Adipose tissue (tissue), 3 donors: Measurements from ENCODE around the gene ARHGAP12. TPM values are rescaled to one million over a fixed set of nuclear protein-coding genes. Genes with fewer than 3 reads are reported as not detected.
A peak's percentile ranks its signal among the peaks of the same experiment; 100 is the strongest.

Experiments
- H3K27ac ChIP-seq: one replicate; pipeline ENCODE4 v1.5.1; 2013; ENCODE audit warnings: low read depth, low read length
- WGBS, 3 donors: extraction: QIAGEN DNeasy Blood & Tissue Kit; methylation state at CpG; one replicate each; pipeline ENCODE4 v1.1.7; 2013; 5-methylcytosine and 5-hydroxymethylcytosine counted together
- polyA plus RNA-seq, 3 donors: library from polyadenylated mRNA; stranded (reverse); fragments of 200-250 nt; gene quantifications; one replicate each; pipeline ENCODE4 v1.2.3, GENCODE V29; 2013
- donor health status: healthy with polysubstance abuse.
- donor health status: Bipolar disorder and iron deficiency.
- donor health status: healthy.

ARHGAP12 gene
- polyA plus RNA-seq, 3 donors = 7.8 to 25.8 (median 9.2) TPM

- H3K27ac ChIP-seq = no peak overlapping the region
- WGBS, 3 donors = 5 to 10% (median 9%) methylated on average over 11 of the region's 11 CpGs
Observed at GRCh38 chr10:31930023-31930751, 1.6 kb upstream of the ARHGAP12 start.

GRCh38 chr10:31929261-31930022 is 811 bp upstream of the ARHGAP12 start:
- 0 to 1% (median 1%) methylated on average over 25 of the region's 25 CpGs for WGBS, 3 donors
- peak overlapping the region; percentile 74 for H3K27ac ChIP-seq

DNA sequence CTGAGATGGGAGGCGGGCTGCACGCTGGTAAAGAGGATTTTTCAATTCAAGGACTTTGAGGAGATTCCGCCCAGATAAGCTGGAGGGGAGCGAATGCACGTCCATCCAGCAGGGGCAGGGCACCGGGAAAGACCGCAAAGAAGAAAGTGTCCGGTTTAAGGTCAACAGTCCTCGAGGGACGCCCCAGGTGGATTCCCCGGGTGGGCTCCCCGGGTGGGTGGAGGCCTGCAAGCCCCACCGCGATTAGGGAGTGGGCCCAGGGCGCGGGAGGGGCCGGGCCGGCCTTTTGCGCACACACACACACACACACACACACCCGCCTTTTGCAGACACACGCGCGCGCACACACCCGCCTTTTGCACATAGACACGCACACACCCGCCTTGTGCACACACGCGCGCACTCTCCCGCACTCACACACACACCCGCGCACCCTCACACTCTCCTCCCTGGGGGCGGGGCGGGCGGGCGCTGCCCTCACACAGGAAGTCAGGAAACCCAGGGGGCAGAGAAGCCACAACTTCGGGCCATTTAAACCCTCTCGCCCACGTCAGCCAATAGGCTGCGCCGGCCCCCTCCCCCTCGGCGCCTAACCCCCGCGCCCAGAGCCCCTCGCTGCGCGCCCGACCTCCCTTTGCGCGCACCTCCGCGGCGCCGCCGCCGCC is 615 bp downstream of the ARHGAP12 start:
- no peak overlapping the region for H3K27ac ChIP-seq
- 0 to 1% (median 1%) methylated on average over 43 to 58 of the region's 58 CpGs for WGBS, 3 donors

- 0 to 1% (median 0%) methylated on average over 12 of the region's 12 CpGs for WGBS, 3 donors
- H3K27ac ChIP-seq = no peak overlapping the region
Observed at GRCh38 chr10:31927565-31927883, 1.1 kb downstream of the ARHGAP12 start.

- no peak overlapping the region for H3K27ac ChIP-seq
- WGBS, 3 donors = 15 to 42% (median 36%) methylated on average over 22 of the region's 22 CpGs
Observed at GRCh38 chr10:31926765-31927564, 1.7 kb downstream of the ARHGAP12 start.

DNA sequence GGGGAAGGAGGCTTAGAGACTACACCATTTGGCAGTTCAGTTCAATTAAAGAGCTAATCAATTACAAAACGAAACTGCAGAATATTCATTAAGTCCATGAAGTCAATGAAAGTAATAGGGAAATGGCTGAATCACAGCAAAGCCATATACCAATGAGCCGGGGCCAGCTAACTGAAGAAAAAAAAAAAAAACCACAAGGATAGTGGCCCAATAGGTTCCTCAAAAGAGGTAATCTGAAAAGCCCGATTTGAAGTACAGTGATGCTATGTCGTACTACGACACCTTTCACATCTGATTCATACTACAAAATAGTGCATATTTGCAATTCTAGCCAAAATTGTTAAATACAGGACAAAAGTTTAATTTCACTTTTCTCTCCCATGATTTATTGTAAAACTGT is 2.5 kb downstream of the ARHGAP12 start:
- WGBS, 3 donors = 30 to 64% (median 50%) methylated on average over 5 of the region's 5 CpGs
- no peak overlapping the region for H3K27ac ChIP-seq

GRCh38 chr10:31924833-31925232 is 3.8 kb downstream of the ARHGAP12 start:
- no peak overlapping the region for H3K27ac ChIP-seq
- 51 to 80% (median 75%) methylated on average over 3 of the region's 3 CpGs for WGBS, 3 donors

- WGBS, 3 donors = 92 to 98% (median 97%) methylated on average over 3 of the region's 3 CpGs
- no peak overlapping the region for H3K27ac ChIP-seq
Observed at GRCh38 chr10:31923389-31923788, 5.2 kb downstream of the ARHGAP12 start.

- H3K27ac ChIP-seq = no peak overlapping the region
- 54 to 66% (median 56%) methylated on average over 4 of the region's 4 CpGs for WGBS, 3 donors
Observed at GRCh38 chr10:31921031-31921430, 7.6 kb downstream of the ARHGAP12 start.

- no peak overlapping the region for H3K27ac ChIP-seq
- WGBS, 3 donors = 59 to 89% (median 83%) methylated on average over 2 of the region's 2 CpGs
Observed at GRCh38 chr10:31920538-31920937, 8.1 kb downstream of the ARHGAP12 start.

GRCh38 chr10:31918671-31919409 is 9.8 kb downstream of the ARHGAP12 start:
- no peak overlapping the region for H3K27ac ChIP-seq
- 81 to 87% (median 86%) methylated on average over 2 of the region's 2 CpGs for WGBS, 3 donors

DNA sequence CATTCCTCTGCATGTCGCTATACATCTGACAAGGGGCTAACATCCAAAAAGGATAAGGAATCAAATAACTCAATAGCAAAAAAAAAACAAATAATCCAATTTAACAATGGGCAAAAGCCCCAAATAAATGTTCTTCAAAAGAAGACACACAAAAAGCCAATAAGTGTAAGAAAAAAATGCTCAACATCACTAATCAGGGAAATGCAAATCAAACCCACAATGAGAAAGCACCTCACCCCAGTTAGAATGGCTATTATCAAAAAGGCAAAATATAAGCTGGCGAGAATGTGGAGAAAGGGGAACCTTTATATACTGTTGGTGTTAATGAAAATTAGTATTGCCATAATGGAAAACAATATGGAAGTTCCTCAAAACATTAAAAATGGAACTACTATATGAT is 14.3 kb downstream of the ARHGAP12 start:
- no peak overlapping the region for H3K27ac ChIP-seq
- WGBS, 3 donors = 92 to 98% (median 96%) methylated on average over 2 of the region's 2 CpGs

- H3K27ac ChIP-seq = no peak overlapping the region
Observed at GRCh38 chr10:31912898-31913850, 15.5 kb downstream of the ARHGAP12 start.

GRCh38 chr10:31912289-31912688 is 16.3 kb downstream of the ARHGAP12 start:
- WGBS, 3 donors = 42 to 63% (median 53%) methylated on average over 2 of the region's 2 CpGs
- no peak overlapping the region for H3K27ac ChIP-seq

More at GRCh38 chr10:31912898-31913850, 15.5 kb downstream of the ARHGAP12 start:
- 35 to 56% (median 43%) methylated on average over 10 of the region's 10 CpGs for WGBS, 3 donors

GRCh38 chr10:31910016-31910415 is 18.6 kb downstream of the ARHGAP12 start:
- WGBS, 3 donors = 57 to 93% (median 77%) methylated on average over 3 of the region's 3 CpGs
- no peak overlapping the region for H3K27ac ChIP-seq

- H3K27ac ChIP-seq = no peak overlapping the region
- WGBS, 3 donors = 51 to 80% (median 78%) methylated on average over 7 of the region's 7 CpGs
Observed at GRCh38 chr10:31908157-31908556, 20.5 kb downstream of the ARHGAP12 start.

DNA sequence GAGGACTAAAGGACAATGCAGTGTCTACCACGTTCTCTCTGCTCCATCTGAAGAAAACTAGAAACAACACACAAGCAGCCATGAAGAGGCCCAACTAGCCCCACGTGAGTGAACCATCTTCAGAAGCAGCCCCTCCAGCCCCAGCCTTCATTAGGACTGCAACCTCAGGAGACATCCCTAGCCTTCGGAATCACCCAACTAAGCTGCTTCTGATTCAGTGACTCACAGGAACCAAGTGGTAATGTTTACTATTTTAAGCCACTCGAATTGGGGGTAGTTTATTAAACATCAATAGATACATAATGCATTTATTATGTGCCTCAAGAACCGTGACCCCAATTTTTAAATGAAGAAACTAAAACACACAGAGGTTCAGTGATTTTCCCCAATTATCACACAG is 22.6 kb downstream of the ARHGAP12 start:
- no peak overlapping the region for H3K27ac ChIP-seq
- WGBS, 3 donors = 76 to 86% (median 84%) methylated on average over 5 of the region's 5 CpGs
